CD14-positive monocyte (primary cell): ENCODE data around the gene ATP5MK. TPM values are rescaled to one million over a fixed set of nuclear protein-coding genes. Genes with fewer than 3 reads are reported as not detected.
A peak's percentile ranks its signal among the peaks of the same experiment; 100 is the strongest.

Source experiments
- DNase-seq, 3 donors: peaks; one replicate each; pipeline ENCODE4 v3.0.0-alpha.2; 2011 to 2022
- H2AFZ ChIP-seq: 2 replicates; pipeline ENCODE4 v1.6.0; 2012; ENCODE audit warnings: mild to moderate bottlenecking, low read depth, low read length, inconsistent platforms; ENCODE audit not compliant: insufficient read depth, poor library complexity, severe bottlenecking
- H3K27ac ChIP-seq, 2 donors: 1 replicate in 1 of 2; 2 replicates in 1 of 2; pipeline ENCODE4 v1.5.1; 2012 to 2013; ENCODE audit warnings: low read length in 2 of 2, control low read depth in 1 of 2, inconsistent platforms in 1 of 2, low read depth in 1 of 2, mild to moderate bottlenecking in 1 of 2
- H3K27me3 ChIP-seq, 2 donors: one replicate each; pipeline versions ENCODE4 v1.6.0 to v1.6.1; 2011 to 2013; ENCODE audit warnings: low read length in 2 of 2; ENCODE audit not compliant: control insufficient read depth in 2 of 2, insufficient read depth in 2 of 2
- H3K36me3 ChIP-seq, 2 donors: replicated peaks in 1 of 2; 1 replicate in 1 of 2; 2 replicates in 1 of 2; pipeline versions ENCODE4 v1.5.1 to v1.6.1; 2012 to 2013; ENCODE audit warnings: low read length in 2 of 2, control low read depth in 1 of 2, inconsistent platforms in 1 of 2, mild to moderate bottlenecking in 1 of 2; ENCODE audit not compliant: insufficient read depth in 2 of 2, control insufficient read depth in 1 of 2
- H3K4me1 ChIP-seq, 2 donors: 1 replicate in 1 of 2; 2 replicates in 1 of 2; pipeline versions ENCODE4 v1.5.1 to v1.6.1; 2012 to 2013; ENCODE audit warnings: low read length in 2 of 2, control low read depth in 1 of 2, inconsistent platforms in 1 of 2, mild to moderate bottlenecking in 1 of 2, moderate library complexity in 1 of 2; ENCODE audit not compliant: insufficient read depth in 2 of 2, control insufficient read depth in 1 of 2
- H3K4me2 ChIP-seq: replicated peaks from 2 replicates; pipeline ENCODE3; 2012; ENCODE audit warnings: low read length, moderate library complexity, mild to moderate bottlenecking; ENCODE audit not compliant: poor library complexity, severe bottlenecking; ENCODE audit errors: extremely low read depth
- H3K4me3 ChIP-seq, 3 experiments: fragments of 200-600 bp in 1 of 3; sonication (generic) in 1 of 3; replicated peaks in 1 of 3; 1 replicate in 2 of 3; 2 replicates in 1 of 3; pipeline ENCODE4 v1.5.1; 2011 to 2013; ENCODE audit warnings: low read length in 3 of 3, mild to moderate bottlenecking in 3 of 3, control low read depth in 2 of 3, low read depth in 2 of 3, inconsistent platforms in 1 of 3, moderate library complexity in 1 of 3
- H3K79me2 ChIP-seq: 2 replicates; pipeline ENCODE4 v1.6.0; 2012; ENCODE audit warnings: mild to moderate bottlenecking, control low read depth, inconsistent platforms, low read length, moderate library complexity; ENCODE audit not compliant: insufficient read depth
- H3K9ac ChIP-seq: 2 replicates; pipeline ENCODE4 v1.6.0; 2017; ENCODE audit warnings: low read length, mild to moderate bottlenecking; ENCODE audit not compliant: insufficient read depth, poor library complexity, severe bottlenecking
- H3K9me3 ChIP-seq, 2 donors: replicated peaks in 1 of 2; 1 replicate in 1 of 2; 2 replicates in 1 of 2; pipeline versions ENCODE4 v1.5.1 to v1.6.1; 2012 to 2013; ENCODE audit warnings: low read length in 2 of 2, control low read depth in 1 of 2; ENCODE audit not compliant: control insufficient read depth in 1 of 2, insufficient read depth in 1 of 2
- H4K20me1 ChIP-seq: 2 replicates; pipeline ENCODE4 v1.6.0; 2012; ENCODE audit warnings: mild to moderate bottlenecking, low read length, control low read depth, moderate library complexity; ENCODE audit not compliant: insufficient read depth
- H3K27ac Mint-ChIP-seq, 7 donors: one replicate each; pipeline ENCODE4 v1.8.0; 2020; ENCODE audit warnings: mild to moderate bottlenecking in 7 of 7, mixed read lengths in 7 of 7, moderate library complexity in 6 of 7, inconsistent platforms in 2 of 7
- H3K27me3 Mint-ChIP-seq, 3 donors: one replicate each; pipeline ENCODE4 v1.8.0; 2021 to 2022; ENCODE audit warnings: low read depth in 3 of 3, mild to moderate bottlenecking in 3 of 3, mixed read lengths in 3 of 3, moderate library complexity in 3 of 3, inconsistent platforms in 1 of 3
- H3K36me3 Mint-ChIP-seq, 2 donors: one replicate each; pipeline ENCODE4 v1.8.0; 2020; ENCODE audit warnings: mixed read lengths in 2 of 2, inconsistent platforms in 1 of 2, mild to moderate bottlenecking in 1 of 2
- H3K4me1 Mint-ChIP-seq: one replicate; pipeline ENCODE4 v1.8.0; 2020; ENCODE audit warnings: mild to moderate bottlenecking, mixed read lengths
- H3K4me3 Mint-ChIP-seq, 2 donors: one replicate each; pipeline ENCODE4 v1.8.0; 2020; ENCODE audit warnings: mild to moderate bottlenecking in 2 of 2, mixed read lengths in 2 of 2, moderate library complexity in 1 of 2
- H3K9me3 Mint-ChIP-seq, 7 donors: one replicate each; pipeline ENCODE4 v1.8.0; 2020 to 2022; ENCODE audit warnings: mixed read lengths in 7 of 7, mild to moderate bottlenecking in 6 of 7, moderate library complexity in 6 of 7, inconsistent platforms in 2 of 7
- WGBS: methylation state at CpG from one replicate; pipeline ENCODE4 v1.1.5; 2013; ENCODE audit warnings: missing lambda C conversion rate; ENCODE audit not compliant: insufficient coverage; 5-methylcytosine and 5-hydroxymethylcytosine counted together
- intact Hi-C, 2 donors: fragments of 100-400 bp; cut with micrococcal nuclease; formaldehyde crosslinking; loops; one replicate each; pipeline versions ENCODE4 v1.15.0 to v1.15.1; 2023
- polyA plus RNA-seq, 3 donors: library from polyadenylated mRNA; depleted of rRNA in 1 of 3; unstranded in 2 of 3; stranded (reverse) in 1 of 3; fragments of 300-500 nt in 2 of 3; fragments of >200 nt in 1 of 3; fragmentation: Illumina TruSeq in 2 of 3; gene quantifications; 1 replicate in 2 of 3; 2 replicates in 1 of 3; pipeline ENCODE4 v1.2.3, GENCODE V29; 2012 to 2021
- TF ChIP-seq, protein P1 (sequence below): fragments of 200-600 bp; IDR thresholded peaks from one replicate; pipeline ENCODE4 v1.8.0; 2022; ENCODE audit warnings: antibody characterized with exemption, mild to moderate bottlenecking

Gene ATP5MK
- polyA plus RNA-seq, 3 donors: 285 to 531 (median 529) TPM

DNA sequence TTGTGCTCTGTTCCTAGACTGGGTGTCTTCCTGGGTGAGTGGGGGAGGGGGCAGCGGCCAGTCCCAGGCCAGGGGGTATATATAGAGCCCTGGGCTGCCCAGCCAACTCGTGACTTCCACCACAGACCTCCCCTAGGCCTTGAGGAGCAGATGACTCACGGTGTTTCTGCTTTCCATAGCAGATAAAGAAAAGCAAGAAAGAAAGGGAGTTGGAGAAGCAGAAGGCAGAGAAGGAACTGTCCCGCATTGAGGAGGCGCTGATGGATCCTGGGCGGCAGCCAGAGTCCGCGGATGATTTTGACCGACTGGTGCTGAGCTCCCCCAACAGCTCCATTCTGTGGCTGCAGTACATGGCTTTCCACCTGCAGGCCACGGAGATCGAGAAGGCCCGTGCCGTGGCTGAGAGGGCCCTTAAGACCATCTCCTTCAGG, 45.8 kb upstream of the ATP5MK start:
- H4K20me1 ChIP-seq: peaks cover 56% of the 10 kb centered on the region
- Mint-ChIP-seq H3K9me3 (no peaks in the 10 kb centered on the region), H3K4me3 (no peak overlapping the region), H3K27me3 (peaks cover 0 to 2% (median 0%) of the 10 kb centered on the region in 3 donors), H3K27ac (peak overlapping the region in 3 of 7 donors; percentile 57 to 66 (median 66)), H3K4me1 (peaks cover 15% of the 10 kb centered on the region), H3K36me3 (peaks cover 88 to 93% of the 10 kb centered on the region in 2 donors)
- no peaks in the 10 kb centered on the region for H3K27me3 ChIP-seq
- H3K4me3 ChIP-seq: no peak overlapping the region
- WGBS: 92% methylated on average over 11 of the region's 13 CpGs
- H3K79me2 ChIP-seq: peaks cover 10% of the 10 kb centered on the region
- H3K9ac ChIP-seq: no peak overlapping the region
- TF ChIP-seq, protein P1, sequence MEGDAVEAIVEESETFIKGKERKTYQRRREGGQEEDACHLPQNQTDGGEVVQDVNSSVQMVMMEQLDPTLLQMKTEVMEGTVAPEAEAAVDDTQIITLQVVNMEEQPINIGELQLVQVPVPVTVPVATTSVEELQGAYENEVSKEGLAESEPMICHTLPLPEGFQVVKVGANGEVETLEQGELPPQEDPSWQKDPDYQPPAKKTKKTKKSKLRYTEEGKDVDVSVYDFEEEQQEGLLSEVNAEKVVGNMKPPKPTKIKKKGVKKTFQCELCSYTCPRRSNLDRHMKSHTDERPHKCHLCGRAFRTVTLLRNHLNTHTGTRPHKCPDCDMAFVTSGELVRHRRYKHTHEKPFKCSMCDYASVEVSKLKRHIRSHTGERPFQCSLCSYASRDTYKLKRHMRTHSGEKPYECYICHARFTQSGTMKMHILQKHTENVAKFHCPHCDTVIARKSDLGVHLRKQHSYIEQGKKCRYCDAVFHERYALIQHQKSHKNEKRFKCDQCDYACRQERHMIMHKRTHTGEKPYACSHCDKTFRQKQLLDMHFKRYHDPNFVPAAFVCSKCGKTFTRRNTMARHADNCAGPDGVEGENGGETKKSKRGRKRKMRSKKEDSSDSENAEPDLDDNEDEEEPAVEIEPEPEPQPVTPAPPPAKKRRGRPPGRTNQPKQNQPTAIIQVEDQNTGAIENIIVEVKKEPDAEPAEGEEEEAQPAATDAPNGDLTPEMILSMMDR: no peak
- peak in 1 of 3 donors; percentile 18 for DNase-seq
- H3K4me1 ChIP-seq: peaks cover 0 to 4% of the 10 kb centered on the region in 2 donors
- intact Hi-C loops: no loop called here
- no peak overlapping the region for H2AFZ ChIP-seq
- no peaks in the 10 kb centered on the region for H3K9me3 ChIP-seq
- no peak overlapping the region for H3K4me2 ChIP-seq
- peaks cover 84 to 98% of the 10 kb centered on the region in 2 donors for H3K36me3 ChIP-seq
- peak overlapping the region in 1 of 2 donors; percentile 24 for H3K27ac ChIP-seq

DNA sequence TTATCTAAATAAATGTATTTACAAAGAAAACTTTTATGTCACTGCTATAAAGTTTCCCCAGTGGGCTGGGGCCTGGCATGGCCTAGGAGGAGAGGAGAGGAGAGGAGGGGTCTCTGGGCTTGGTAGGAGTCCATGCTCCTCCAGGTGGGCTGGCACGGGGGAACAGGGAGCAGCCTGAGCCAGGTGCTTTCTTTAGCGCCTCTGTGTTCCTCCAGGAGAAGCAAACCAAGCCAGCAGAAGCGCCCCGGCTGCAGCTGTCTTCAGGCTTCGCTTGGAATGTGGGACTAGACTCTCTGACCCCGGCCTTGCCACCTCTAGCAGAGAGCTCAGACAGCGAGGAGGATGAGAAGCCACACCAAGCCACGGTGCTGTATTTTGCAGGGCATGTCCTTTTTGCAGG, 45.3 kb upstream of the ATP5MK start:
- Histone ChIP-seq H3K79me2 (peaks cover 6% of the 10 kb centered on the region), H3K9ac (no peak overlapping the region), H4K20me1 (peaks cover 51% of the 10 kb centered on the region), H3K9me3 (no peaks in the 10 kb centered on the region), H3K4me2 (no peak overlapping the region), H3K27ac (peak overlapping the region in 1 of 2 donors; percentile 24), H3K27me3 (no peaks in the 10 kb centered on the region), H2AFZ (no peak overlapping the region), H3K4me3 (no peak overlapping the region), H3K4me1 (no peaks in the 10 kb centered on the region), H3K36me3 (peaks cover 83 to 98% of the 10 kb centered on the region in 2 donors)
- Mint-ChIP-seq H3K4me3 (no peak overlapping the region), H3K9me3 (no peaks in the 10 kb centered on the region), H3K4me1 (peaks cover 12% of the 10 kb centered on the region), H3K36me3 (peaks cover 89 to 94% of the 10 kb centered on the region in 2 donors), H3K27me3 (peaks cover 0 to 2% (median 0%) of the 10 kb centered on the region in 3 donors), H3K27ac (peak overlapping the region in 3 of 7 donors; percentile 4 to 66 (median 57))
- DNase-seq: no peak
- TF ChIP-seq, protein P1: no peak
- intact Hi-C loops: no loop called here
- WGBS: 97% methylated on average over 8 of the region's 8 CpGs
